ENCODE data around the gene RNF152.

RNF152 gene

GRCh38 chr18:61892683-61893308 is at the start of gene RNF152:
TSS of gene RNF152 (minus strand) at chr18:61893007. CDS start at chr18:61816463, 76,544 bp downstream.
- DNase-seq, result peak; percentile 21

GRCh38 chr18:61941948-61942471 is 49.2 kb upstream of the RNF152 start:
- DNase-seq, result no peak

GRCh38 chr18:61939046-61939674 is 46.4 kb upstream of the RNF152 start:
- no peak for DNase-seq

GRCh38 chr18:61935362-61935761 is 42.6 kb upstream of the RNF152 start:
- no peak for DNase-seq

GRCh38 chr18:61931654-61932379 is 39.0 kb upstream of the RNF152 start:
- DNase-seq, result no peak

- DNase-seq, result no peak
Measured at GRCh38 chr18:61929881-61930640, 37.3 kb upstream of the RNF152 start.

GRCh38 chr18:61926532-61926931 is 33.7 kb upstream of the RNF152 start:
- DNase-seq, result peak; percentile 14

- no peak for DNase-seq
Measured at GRCh38 chr18:61924550-61924949, 31.7 kb upstream of the RNF152 start.

GRCh38 chr18:61922435-61922834 is 29.6 kb upstream of the RNF152 start:
- no peak for DNase-seq

- no peak for DNase-seq
Measured at GRCh38 chr18:61921621-61922235, 28.9 kb upstream of the RNF152 start.

- no peak for DNase-seq
Measured at GRCh38 chr18:61917818-61918217, 25.0 kb upstream of the RNF152 start.

GRCh38 chr18:61912476-61912875 is 19.7 kb upstream of the RNF152 start:
- DNase-seq, result no peak

GRCh38 chr18:61910101-61910500 is 17.3 kb upstream of the RNF152 start:
- DNase-seq, result no peak

- DNase-seq, result no peak
Measured at GRCh38 chr18:61908661-61909060, 15.9 kb upstream of the RNF152 start.

GRCh38 chr18:61901323-61901986 is 8.6 kb upstream of the RNF152 start:
- peak; percentile 52 for DNase-seq

- DNase-seq, result no peak
Measured at GRCh38 chr18:61900504-61901281, 7.9 kb upstream of the RNF152 start.

- no peak for DNase-seq
Measured at GRCh38 chr18:61898640-61899101, 5.9 kb upstream of the RNF152 start.

- no peak for DNase-seq
Measured at GRCh38 chr18:61896757-61897156, 4.0 kb upstream of the RNF152 start.

- no peak for DNase-seq
Measured at GRCh38 chr18:61896118-61896517, 3.3 kb upstream of the RNF152 start.

- no peak for DNase-seq
Measured at GRCh38 chr18:61894751-61895524, 2.1 kb upstream of the RNF152 start.
